Measurements from ENCODE around the gene PHLDA1.

GRCh38 chr12:76040461-76040860 lies 8.9 kb upstream of the PHLDA1 start:
- no peak for TF ChIP-seq CTCF (IDR thresholded peaks at IDR 0.05)
- TF ChIP-seq POLR2A (IDR thresholded peaks at IDR 0.05): no peak
